ENCODE data around the gene ETV3.

GRCh38 chr1:157080714-157081113 is 57.5 kb downstream of the ETV3 start:
- TF ChIP-seq CTCF (IDR thresholded peaks at IDR 0.05) (no peak), EP300 (IDR thresholded peaks at IDR 0.05; ENCODE audit: low read depth) (no peak)
